T-helper 2 cell (primary cell): ENCODE measurements around the gene HMBS.
A peak's percentile ranks its signal among the peaks of the same experiment; 100 is the strongest.
"Not testable (repeated sequence)": the region's sequence is repeated elsewhere in the genome, so short reads cannot be mapped to it uniquely, and the experiment has no call there.

Source experiments
- DNase-seq, 5 experiments: peaks; one replicate each; pipeline versions ENCODE4 v3.0.0 to v3.0.0-alpha.2; 2012 to 2022

The HMBS gene

DNA sequence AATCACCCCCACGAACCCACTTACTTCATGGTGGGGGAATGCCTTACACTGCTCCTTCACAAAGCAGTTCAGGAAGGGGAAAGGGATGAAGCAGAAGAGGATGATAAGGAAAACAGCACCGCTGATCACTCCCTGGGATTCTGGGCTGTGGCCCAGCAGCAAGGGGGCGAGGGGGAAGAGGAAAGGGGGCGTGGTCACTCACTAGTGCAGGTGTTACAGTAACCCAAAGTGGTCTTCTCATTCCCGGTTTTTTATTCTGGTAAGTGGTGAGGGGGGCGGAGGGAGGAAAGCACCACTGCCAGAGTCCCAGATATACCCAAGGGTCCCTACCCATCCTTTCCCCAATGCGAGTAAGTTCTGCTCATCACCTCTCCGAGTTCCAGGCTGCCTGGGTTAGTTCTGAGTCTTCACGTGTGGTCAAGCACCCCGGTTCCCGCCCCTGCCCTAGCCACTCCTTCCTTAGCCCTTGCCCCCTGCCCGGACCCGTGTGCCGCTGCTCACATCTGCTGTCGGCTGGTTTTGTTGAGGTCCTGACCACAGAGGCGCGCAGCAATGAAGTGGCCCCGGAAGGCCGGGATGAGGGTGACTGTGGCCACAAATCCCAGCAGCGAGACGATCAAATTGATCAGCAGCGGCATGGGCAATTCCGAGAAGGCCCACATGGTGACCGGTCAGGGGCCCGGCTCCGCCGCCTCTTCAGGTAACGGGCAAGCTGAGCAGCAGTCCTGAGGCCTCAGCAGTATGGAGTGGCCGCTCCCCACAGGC lies 16.5 kb downstream of the HMBS start:
- peak in 2 of 5 experiments; percentile 12 to 41 for DNase-seq

DNA sequence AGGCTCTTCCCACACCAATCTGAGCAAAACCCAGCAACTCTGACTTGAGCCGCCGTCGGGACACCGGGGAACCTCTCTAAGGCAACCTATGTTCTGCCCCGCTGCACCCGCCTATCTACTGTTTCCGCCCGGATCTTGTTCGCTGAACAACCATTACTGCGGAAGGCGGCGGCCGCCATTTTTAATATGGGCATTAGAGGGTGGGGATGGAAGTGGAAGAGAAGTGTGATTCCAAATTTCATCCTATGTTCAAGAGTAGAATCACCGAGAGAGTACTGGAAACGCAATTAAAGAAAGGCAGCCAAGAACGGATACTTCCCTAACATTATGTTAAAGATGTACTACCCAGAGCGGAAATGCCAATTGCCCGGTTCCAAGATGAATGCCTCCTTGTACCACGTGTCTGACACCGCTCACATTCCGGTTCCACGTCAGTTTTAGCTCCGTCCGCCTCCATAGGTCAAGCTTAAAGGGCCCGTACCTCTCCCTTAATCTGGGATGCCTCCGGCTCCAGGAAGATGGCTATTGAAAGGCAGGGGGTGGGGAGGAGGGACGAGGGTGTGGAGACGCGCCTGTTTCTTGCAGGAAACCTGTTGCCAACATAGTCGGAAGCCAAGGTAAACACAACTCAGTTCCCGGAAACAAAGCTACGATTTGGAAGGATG lies 17.2 kb downstream of the HMBS start, which contains the start of gene DPAGT1:
Gene DPAGT1, minus strand, starts transcription at position 95 of the 665 bp plus-strand sequence. CDS start 198 bp downstream, outside the sequence.
- DNase-seq: peak; percentile 63 to 94 (median 78)

GRCh38 chr11:119103161-119103664 lies 18.5 kb downstream of the HMBS start:
- not testable (repeated sequence) for DNase-seq

- DNase-seq: no peak
Observed at GRCh38 chr11:119103793-119104192, 19.1 kb downstream of the HMBS start.

GRCh38 chr11:119106564-119107537 lies 22.2 kb downstream of the HMBS start, which contains the start of gene C2CD2L:
C2CD2L (plus strand) TSS chr11:119107344; CDS start chr11:119107742, 398 bp downstream.
- DNase-seq: peak; percentile 76 to 97 (median 80)

DNA sequence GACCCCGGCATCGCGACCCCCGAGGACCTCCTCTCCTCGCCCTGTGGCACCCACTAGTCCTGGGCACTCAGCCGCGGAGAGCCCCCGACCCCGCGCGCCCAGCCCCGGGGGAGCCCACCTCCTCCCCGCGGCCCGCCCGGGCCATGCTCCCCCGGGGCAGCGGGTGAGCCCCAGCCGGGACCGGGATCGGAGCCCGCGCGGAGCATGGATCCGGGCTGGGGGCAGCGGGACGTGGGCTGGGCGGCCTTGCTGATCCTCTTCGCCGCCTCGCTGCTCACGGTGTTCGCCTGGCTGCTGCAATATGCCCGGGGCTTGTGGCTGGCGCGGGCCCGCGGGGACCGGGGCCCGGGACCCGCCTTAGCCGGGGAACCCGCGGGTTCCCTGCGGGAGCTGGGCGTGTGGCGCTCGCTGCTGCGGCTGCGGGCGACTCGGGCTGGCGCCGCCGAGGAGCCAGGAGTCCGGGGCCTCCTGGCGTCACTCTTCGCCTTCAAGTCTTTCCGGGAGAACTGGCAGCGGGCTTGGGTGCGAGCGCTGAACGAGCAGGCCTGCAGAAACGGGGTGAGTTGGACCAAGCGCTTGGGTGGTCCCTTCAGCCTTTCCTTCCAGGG lies 23.0 kb downstream of the HMBS start:
- DNase-seq: no peak

GRCh38 chr11:119108146-119108856 lies 23.6 kb downstream of the HMBS start:
- peak in 3 of 5 experiments; percentile 20 to 57 (median 22) for DNase-seq

DNA sequence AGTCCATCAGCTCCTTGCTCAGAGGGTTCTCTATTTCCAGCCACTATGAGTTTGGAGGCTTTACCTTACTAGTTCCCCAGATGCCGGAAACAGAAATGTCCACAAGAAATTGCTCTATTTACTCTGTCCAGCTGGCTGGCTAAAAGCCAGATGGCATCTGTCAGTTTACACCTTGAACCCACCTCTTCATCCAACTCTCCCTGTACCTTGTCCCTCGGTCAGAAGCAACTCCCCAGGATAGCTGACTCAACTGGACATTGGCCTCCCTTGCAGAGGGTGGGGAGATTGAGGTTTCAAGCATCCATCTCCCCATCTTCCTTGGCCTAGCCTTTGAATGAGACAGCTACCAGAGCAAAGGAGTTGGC lies 24.2 kb downstream of the HMBS start:
- no peak for DNase-seq

DNA sequence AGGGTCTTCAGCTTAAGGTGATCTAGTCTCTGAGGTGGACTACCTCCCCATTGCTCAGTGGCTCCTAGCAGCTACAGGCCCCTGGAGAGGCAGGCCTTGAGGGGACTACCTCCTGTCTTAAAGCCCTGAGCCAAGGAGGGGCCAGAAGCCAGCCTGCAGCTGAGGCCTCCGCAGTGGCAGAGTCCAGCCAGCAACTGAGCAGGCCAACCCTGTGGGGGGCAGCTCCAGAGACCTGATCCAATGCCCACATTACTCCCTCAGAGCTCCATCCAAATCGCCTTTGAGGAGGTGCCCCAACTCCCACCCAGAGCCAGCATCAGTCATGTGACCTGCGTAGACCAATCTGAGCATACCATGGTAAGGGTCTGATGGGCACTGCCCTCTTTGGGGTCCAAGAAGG lies 25.2 kb downstream of the HMBS start:
- DNase-seq: no peak

GRCh38 chr11:119110439-119110838 lies 25.8 kb downstream of the HMBS start:
- no peak for DNase-seq

- DNase-seq: no peak
Observed at GRCh38 chr11:119111361-119111925, 26.8 kb downstream of the HMBS start.

- DNase-seq: no peak
Observed at GRCh38 chr11:119112314-119113020, 27.8 kb downstream of the HMBS start.

DNA sequence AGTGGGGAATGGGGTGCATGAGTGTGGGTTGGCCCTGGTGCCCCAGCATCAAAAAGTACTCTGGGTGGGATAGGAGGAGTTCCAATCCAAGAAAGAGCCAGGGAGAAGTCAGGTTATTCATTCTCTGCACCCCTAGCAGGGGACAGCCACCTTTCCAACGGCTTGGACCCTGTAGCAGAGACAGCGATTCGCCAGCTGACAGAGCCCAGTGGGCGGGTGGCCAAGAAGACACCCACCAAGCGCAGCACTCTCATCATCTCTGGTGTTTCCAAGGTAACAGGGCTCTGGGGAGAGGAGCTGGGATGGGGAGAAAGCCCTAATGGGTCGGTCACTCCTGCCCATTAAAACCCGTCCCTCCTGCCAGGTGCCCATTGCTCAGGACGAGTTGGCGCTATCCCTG lies 29.0 kb downstream of the HMBS start:
- DNase-seq: no peak

DNA sequence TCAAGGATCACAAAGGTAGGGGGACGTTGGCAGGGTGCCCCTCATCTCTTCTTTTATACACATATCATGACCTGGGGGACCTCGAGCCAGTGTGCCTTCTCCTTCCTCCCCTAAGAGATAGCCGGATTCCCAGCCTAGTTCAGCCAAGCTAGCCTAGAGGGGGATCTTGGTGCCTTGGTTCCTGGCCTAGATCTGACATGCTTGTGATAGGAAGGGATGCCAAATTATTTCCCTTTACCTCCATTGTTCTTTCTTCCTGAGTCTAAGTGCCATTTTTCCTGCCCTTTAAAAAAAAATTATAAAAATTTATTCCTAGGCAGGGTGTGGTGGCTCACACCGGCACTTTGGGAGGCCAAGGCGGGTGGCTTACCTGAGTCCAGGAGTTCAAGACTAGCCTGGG lies 29.7 kb downstream of the HMBS start:
- DNase-seq: no peak

GRCh38 chr11:119115484-119116234 lies 31.0 kb downstream of the HMBS start:
- DNase-seq: peak in 1 of 5 experiments; percentile 60

GRCh38 chr11:119116235-119116594 lies 31.5 kb downstream of the HMBS start:
- no peak for DNase-seq

DNA sequence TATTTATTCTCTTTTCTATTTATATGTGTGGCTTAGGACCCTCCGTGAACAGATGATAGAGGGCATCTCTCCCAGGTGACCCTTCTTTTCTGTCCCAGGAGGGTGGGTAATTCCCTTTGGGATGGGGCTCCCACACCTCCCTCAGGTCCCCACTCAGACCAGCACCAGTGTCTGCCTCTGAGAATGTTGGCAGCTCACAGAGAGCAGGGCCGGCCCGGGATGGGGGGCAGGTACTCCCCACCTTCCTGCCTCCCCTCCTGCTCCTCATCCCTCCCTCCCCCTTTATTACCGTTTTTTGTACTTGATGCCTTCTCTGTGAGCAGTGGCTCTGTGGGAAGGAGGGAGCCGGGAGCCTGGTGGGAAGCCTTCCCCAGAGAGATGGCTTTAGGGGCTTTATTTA lies 31.9 kb downstream of the HMBS start:
- DNase-seq: no peak

GRCh38 chr11:119117004-119117706 lies 32.5 kb downstream of the HMBS start:
- no peak for DNase-seq

GRCh38 chr11:119118227-119118626 lies 33.5 kb downstream of the HMBS start:
- no peak for DNase-seq
